22Rv1 (cell line): ENCODE data around the gene FHOD3.

ENCODE experiments used
- H3K27ac ChIP-seq: fragments of 450-650 bp; 2 replicates; pipeline ENCODE4 v1.5.1; 2017
- ZFX ChIP-seq: fragments of 450-650 bp; IDR thresholded peaks from 2 replicates; pipeline ENCODE4 v1.6.1; 2017; ENCODE audit warnings: antibody characterized with exemption, borderline replicate concordance
- TF ChIP-seq, protein P1 (sequence below): fragments of 450-650 bp; IDR thresholded peaks from 2 replicates; pipeline ENCODE4 v1.5.1; 2017; ENCODE audit warnings: mild to moderate bottlenecking

Gene FHOD3

DNA sequence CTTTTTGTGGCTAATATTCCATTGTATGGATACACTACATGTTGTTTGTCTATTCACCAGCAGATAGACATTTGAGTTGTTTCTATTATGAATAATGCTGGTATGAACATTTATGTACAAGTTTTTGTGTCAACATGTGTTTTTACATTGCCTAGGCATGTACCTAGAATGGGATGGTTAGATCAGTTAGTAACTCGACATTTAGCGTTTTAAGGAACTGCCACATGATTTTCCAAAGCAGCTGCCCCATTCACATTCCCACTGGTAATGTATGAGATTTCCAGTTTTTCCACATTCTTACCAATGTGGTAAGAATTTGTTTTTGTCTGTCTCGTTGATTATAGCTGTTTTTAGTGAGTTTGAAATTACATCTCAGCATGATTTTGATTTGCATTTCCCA is 112.8 kb downstream of the FHOD3 start:
- H3K27ac ChIP-seq, result no peak overlapping the region
- TF ChIP-seq, protein P1, sequence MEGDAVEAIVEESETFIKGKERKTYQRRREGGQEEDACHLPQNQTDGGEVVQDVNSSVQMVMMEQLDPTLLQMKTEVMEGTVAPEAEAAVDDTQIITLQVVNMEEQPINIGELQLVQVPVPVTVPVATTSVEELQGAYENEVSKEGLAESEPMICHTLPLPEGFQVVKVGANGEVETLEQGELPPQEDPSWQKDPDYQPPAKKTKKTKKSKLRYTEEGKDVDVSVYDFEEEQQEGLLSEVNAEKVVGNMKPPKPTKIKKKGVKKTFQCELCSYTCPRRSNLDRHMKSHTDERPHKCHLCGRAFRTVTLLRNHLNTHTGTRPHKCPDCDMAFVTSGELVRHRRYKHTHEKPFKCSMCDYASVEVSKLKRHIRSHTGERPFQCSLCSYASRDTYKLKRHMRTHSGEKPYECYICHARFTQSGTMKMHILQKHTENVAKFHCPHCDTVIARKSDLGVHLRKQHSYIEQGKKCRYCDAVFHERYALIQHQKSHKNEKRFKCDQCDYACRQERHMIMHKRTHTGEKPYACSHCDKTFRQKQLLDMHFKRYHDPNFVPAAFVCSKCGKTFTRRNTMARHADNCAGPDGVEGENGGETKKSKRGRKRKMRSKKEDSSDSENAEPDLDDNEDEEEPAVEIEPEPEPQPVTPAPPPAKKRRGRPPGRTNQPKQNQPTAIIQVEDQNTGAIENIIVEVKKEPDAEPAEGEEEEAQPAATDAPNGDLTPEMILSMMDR, result no peak
- TF ChIP-seq ZFX, result no peak

DNA sequence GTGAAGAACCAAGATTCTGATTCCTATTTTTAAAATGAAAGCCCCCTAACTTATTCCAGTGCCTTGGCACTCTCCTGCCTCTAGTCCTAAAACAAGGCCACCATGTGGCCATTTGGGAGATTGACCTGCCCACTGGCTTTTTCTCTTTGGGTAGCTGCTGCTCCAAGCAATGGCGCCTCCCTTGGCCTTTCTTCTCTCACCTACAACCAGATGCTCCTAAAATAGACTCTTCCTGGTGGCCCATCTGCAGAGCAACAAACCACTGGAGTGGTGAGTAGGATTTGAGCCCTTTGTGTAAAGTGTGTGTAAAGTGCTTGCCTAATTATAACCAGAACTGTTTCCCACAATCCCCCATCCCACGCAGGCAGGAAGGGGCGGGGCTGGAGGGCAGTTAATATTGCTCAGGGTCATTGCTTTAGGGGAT is 114.2 kb downstream of the FHOD3 start:
- no peak for TF ChIP-seq ZFX
- TF ChIP-seq, protein P1, result peak; percentile 71
- no peak overlapping the region for H3K27ac ChIP-seq

DNA sequence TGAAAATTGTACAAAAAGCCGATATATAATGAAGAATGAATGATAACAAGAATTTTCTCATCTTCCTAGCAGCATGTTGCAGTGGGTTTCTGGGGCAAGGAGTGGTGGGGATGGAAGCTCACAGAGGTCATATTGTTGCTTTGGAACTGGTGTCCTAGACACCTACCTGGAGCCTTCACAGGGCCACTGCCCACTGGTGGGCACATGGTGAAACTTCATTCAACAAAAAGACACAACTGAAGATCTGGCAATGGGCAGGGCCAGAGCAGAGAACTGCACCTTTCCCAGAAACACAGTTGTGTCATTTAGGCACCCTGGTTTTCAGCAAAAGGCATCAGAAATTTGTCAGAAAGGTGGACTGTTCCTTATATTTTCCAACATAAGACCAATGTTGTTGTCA is 115.3 kb downstream of the FHOD3 start:
- TF ChIP-seq ZFX, result no peak
- TF ChIP-seq, protein P1, result peak; percentile 77
- no peak overlapping the region for H3K27ac ChIP-seq

DNA sequence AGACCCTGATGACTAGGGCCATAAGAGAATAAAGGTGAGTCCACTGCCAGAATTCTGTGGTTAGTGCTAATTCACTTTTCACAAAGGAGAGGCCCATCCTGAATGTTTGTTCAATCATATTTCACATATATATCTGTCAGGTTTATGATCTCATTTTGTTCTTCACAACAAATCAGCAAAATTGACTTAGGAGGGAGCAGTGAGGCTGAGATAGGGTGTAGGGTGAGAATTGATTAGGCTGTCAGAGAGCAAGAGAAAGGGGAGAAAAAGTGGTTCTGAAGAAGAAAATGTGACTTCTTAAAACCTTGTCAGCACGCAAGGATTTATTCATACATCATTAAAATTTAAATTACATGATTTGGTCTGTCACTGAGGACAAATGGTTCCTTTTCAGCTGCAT is 117.7 kb downstream of the FHOD3 start:
- TF ChIP-seq, protein P1, result no peak
- no peak for TF ChIP-seq ZFX
- no peak overlapping the region for H3K27ac ChIP-seq

DNA sequence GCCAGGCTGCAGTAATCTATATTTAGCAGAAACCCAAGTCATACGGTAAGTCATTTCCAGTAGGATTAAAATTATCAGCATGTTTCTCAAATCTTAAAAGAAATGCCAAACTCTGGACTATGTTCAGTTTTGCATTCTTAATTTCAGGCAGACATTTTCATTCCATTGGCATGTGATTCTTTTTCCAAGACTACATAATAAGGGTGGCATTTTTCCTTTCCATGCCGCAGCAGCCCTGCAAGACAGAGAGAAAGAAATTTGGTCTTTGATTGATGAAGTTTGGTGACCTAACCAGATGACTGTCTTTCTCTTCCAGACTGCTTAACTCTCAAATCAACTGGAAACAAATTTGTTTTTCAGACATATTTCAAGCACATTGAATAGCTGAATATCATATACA is 118.1 kb downstream of the FHOD3 start:
- H3K27ac ChIP-seq, result no peak overlapping the region
- TF ChIP-seq, protein P1, result no peak
- no peak for TF ChIP-seq ZFX

DNA sequence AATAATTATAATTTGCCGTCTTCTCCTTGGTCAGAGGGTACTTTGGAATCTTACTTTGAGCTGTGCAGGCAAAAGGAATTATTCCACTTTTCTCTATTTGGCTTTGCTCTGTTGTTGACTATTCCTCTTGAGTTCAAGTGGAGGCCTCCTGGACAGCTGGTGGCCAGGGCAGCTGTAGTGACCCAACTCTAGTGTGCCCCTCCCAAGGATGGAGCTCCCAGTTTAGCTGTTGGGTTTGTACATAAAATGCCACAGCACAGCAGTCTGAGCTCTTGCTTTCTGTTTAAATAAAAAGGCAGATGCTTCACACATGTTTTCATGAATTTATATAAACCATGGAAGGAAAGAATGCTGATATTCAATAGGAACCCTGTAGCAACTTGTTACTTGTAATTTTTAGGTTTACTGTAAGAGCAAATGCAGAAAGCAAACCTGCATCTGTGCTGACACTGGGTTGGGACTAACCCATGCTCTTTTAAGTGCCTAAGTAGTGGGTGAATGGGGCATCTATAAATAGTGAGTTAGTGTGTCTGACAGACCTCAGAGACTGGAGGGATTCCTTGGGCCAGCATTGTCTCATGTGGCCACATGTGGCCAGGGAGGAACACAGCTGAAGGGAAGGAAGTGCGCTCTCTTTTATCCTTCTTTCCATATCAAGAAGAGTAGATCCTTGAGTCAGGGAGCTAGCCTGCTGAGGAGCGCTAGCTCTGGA is 121.8 kb downstream of the FHOD3 start:
- TF ChIP-seq, protein P1, result no peak
- TF ChIP-seq ZFX, result no peak
- no peak overlapping the region for H3K27ac ChIP-seq

DNA sequence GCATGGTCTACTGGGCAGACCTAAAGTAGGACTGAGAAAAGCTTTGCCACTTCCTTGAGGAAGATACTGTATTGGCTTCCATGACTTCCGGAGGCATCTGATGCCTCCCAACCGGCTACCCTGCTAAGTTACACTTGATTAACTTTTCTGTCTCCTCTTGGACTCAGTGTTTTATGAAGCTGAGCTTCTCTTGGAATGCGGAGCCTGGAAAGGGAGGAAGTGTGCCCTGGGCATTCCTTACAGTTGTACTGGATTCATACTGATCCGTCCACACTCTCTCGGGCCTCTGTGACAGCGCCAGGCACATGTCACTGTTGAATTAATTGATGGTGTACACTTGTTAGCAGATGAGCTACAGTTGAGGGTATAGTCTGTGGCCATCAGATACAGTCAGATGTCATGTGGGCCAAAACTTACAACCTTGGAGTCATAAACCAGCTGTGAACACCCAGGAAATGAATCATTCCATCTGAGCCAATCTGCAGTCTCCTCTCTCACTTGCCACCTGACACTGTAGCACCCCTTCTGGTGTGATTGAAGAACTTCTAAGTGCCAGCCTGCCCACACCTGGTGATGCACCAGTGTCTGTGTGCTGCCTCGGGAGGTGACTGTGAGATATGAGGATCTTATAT is 122.5 kb downstream of the FHOD3 start:
- H3K27ac ChIP-seq, result no peak overlapping the region
- TF ChIP-seq, protein P1, result peak; percentile 51
- no peak for TF ChIP-seq ZFX
